GM19395 (cell line): ENCODE data around the gene CXCL10.

Experiments
- ATAC-seq: cut with Tn5 transposase; IDR thresholded peaks from one replicate; pipeline ENCODE4 v1.9.1; 2021; ENCODE audit warnings: mild to moderate bottlenecking, moderate library complexity; ENCODE audit not compliant: unreplicated experiment

CXCL10 gene

GRCh38 chr4:75997081-75997480 is 26.2 kb downstream of the CXCL10 start:
- ATAC-seq = no peak

GRCh38 chr4:75995727-75996126 is 27.6 kb downstream of the CXCL10 start:
- ATAC-seq = no peak

- ATAC-seq = no peak
Observed at GRCh38 chr4:75992462-75992861, 30.8 kb downstream of the CXCL10 start.

- ATAC-seq = peak; percentile 13
Observed at GRCh38 chr4:75989846-75990528, 33.3 kb downstream of the CXCL10 start.

GRCh38 chr4:75985116-75985515 is 38.2 kb downstream of the CXCL10 start:
- ATAC-seq = no peak

GRCh38 chr4:75980576-75980975 is 42.7 kb downstream of the CXCL10 start:
- no peak for ATAC-seq

GRCh38 chr4:75976177-75976576 is 47.1 kb downstream of the CXCL10 start:
- ATAC-seq = no peak

GRCh38 chr4:75973766-75974165 is 49.5 kb downstream of the CXCL10 start:
- no peak for ATAC-seq
